ENCODE measurements around the gene C9orf78. TPM values are rescaled to one million over a fixed set of nuclear protein-coding genes. Genes with fewer than 3 reads are reported as not detected.

C9orf78 gene
- total RNA-seq, 1 donor from 2014 or later: 37.7 TPM

DNA sequence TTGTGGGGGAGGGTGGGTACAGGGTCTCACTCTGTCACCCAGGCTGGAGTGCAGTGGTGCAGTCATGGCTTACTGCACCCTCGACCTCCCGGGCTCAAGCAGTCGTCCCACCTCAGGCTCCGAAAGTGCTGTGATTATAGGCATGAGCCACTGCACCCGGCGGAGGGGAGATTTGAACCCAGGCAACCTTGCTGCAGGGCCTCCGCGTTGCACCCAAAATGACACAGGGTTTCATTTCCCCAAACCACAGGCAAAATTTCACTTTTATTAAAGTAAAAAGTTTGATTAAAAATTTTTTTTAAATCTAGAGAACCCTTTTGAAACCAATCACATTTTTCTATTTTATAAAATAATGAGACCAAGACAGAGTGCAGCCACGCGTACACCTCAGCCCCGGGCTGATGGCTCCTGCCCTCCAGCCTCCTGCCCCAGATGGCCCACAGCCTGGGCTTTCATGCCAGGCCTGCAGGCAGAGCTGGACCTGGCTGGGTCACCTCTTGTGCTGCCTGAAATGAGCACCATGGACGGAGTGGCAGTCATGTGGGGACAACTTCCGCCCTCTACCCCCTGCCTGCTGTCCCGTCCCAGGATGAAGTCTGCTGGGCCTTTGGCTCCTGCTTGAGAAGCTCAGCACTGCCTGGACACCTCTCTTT, 30.7 kb upstream of the C9orf78 start:
- Mint-ChIP-seq H3K27me3 (ENCODE audit: low read depth) (no peaks in the 10 kb centered on the region), H3K36me3 (ENCODE audit: low read depth) (peaks cover 28% of the 10 kb centered on the region), H3K27ac (ENCODE audit: unreplicated experiment) (no peak overlapping the region), H3K4me1 (ENCODE audit: low read depth) (no peaks in the 10 kb centered on the region), H3K4me3 (ENCODE audit: unreplicated experiment) (no peak overlapping the region), H3K9me3 (ENCODE audit: low read depth) (no peaks in the 10 kb centered on the region)
- DNase-seq (ENCODE audit: low spot score): no peak
- no peak for TF ChIP-seq CTCF (IDR thresholded peaks at IDR 0.05)

DNA sequence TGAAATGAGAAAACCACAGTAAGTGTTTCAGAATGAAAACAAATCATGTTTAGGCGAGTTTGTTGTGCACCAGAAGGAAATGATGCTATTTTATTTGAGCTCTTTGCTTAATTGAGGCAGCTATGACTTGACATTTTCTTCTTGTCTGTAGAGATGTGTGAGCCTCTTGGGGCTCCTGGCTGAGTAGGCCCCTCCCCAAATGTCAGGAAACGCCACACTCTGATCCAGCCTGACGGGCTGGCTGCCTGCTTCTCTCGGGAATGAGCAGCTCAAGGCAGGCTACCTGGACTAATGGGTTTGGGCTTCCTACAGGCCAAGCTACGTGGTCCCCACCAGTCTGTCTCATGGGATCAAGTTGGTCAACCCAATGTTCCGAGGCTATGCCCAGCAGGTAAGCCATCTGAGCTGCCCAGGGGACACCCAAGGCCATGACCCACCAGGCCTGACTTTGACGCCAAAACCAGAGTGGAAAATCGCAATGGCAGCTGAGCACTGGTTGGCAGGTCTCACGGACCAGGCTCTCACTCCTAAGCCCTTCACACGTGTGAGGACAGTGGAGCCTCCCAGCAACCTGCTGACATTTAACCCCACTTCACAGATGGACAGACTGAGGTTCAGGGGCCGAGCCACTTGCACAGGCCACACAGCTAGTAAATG, 30.0 kb upstream of the C9orf78 start:
- no peak for TF ChIP-seq CTCF (IDR thresholded peaks at IDR 0.05)
- Mint-ChIP-seq H3K4me1 (ENCODE audit: low read depth) (no peaks in the 10 kb centered on the region), H3K4me3 (ENCODE audit: unreplicated experiment) (no peak overlapping the region), H3K36me3 (ENCODE audit: low read depth) (peaks cover 27% of the 10 kb centered on the region), H3K27me3 (ENCODE audit: low read depth) (no peaks in the 10 kb centered on the region), H3K9me3 (ENCODE audit: low read depth) (no peaks in the 10 kb centered on the region), H3K27ac (ENCODE audit: unreplicated experiment) (no peak overlapping the region)
- DNase-seq (ENCODE audit: low spot score): no peak

- no peaks in the 10 kb centered on the region for H3K9me3 Mint-ChIP-seq (ENCODE audit: low read depth)
- no peak overlapping the region for H3K27ac Mint-ChIP-seq (ENCODE audit: unreplicated experiment)
- no peaks in the 10 kb centered on the region for H3K27me3 Mint-ChIP-seq (ENCODE audit: low read depth)
- H3K36me3 Mint-ChIP-seq (ENCODE audit: low read depth): peaks cover 30% of the 10 kb centered on the region
- H3K4me1 Mint-ChIP-seq (ENCODE audit: low read depth): no peaks in the 10 kb centered on the region
- no peak for DNase-seq (ENCODE audit: low spot score)
- H3K4me3 Mint-ChIP-seq (ENCODE audit: unreplicated experiment): no peak overlapping the region
- TF ChIP-seq CTCF (IDR thresholded peaks at IDR 0.05): no peak
Observed at GRCh38 chr9:129863059-129863690, 28.1 kb upstream of the C9orf78 start.

GRCh38 chr9:129861447-129861827, 26.4 kb upstream of the C9orf78 start:
- Mint-ChIP-seq H3K36me3 (ENCODE audit: low read depth) (peaks cover 29% of the 10 kb centered on the region), H3K4me3 (ENCODE audit: unreplicated experiment) (no peak overlapping the region), H3K4me1 (ENCODE audit: low read depth) (peaks cover 13% of the 10 kb centered on the region), H3K27ac (ENCODE audit: unreplicated experiment) (no peak overlapping the region), H3K9me3 (ENCODE audit: low read depth) (no peaks in the 10 kb centered on the region), H3K27me3 (ENCODE audit: low read depth) (no peaks in the 10 kb centered on the region)
- DNase-seq (ENCODE audit: low spot score): peak; percentile 65
- no peak for TF ChIP-seq CTCF (IDR thresholded peaks at IDR 0.05)

DNA sequence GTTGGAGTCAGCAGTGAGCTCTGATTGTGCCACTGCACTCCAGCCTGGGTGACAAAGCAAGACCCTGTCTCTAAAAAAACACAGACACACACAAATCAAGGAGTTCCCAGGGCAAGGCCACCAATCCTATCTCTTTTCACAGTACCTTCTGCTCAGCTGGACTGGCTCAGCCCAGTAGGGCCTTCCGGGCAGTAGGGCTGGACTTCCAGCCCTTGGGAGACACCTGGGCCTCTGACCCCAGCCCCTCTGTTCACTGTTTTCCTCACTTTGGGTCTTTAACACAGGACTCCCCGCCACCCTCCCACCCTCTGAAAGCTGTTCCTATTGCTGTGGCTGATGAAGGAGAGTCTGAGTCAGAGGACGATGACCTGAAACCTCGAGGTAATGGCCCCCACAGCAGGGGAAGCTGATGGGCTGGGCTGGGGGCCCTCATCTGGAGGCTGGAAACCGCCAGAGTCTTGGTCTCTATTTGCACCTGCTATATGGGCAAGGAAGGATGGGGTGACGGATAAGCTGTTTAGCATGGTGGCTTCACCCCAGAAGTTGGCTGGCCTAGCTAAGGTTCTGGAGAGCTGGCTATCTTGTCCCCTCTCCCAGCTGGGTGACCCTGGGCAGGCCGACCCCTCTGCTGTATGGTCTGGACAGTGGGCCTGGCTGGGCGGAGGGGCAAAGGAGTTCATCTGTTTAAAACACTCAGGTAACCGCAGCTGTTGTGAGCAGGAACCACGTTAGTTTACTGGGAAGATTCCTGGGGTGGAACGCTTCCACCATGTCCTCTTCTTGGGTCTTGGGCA, 25.8 kb upstream of the C9orf78 start:
- Mint-ChIP-seq H3K27me3 (ENCODE audit: low read depth) (no peaks in the 10 kb centered on the region), H3K4me1 (ENCODE audit: low read depth) (peaks cover 18% of the 10 kb centered on the region)
- peak; percentile 36 for DNase-seq (ENCODE audit: low spot score)

More for the DNA sequence above, 25.8 kb upstream of the C9orf78 start:
- Mint-ChIP-seq H3K27ac (ENCODE audit: unreplicated experiment) (no peak overlapping the region), H3K4me3 (ENCODE audit: unreplicated experiment) (no peak overlapping the region), H3K36me3 (ENCODE audit: low read depth) (peaks cover 29% of the 10 kb centered on the region), H3K9me3 (ENCODE audit: low read depth) (no peaks in the 10 kb centered on the region)
- no peak for TF ChIP-seq CTCF (IDR thresholded peaks at IDR 0.05)

Data from chondrocyte (in vitro differentiated cells).